Bone marrow (tissue), 2 donors: ENCODE measurements around the gene COG6.
A peak's percentile ranks its signal among the peaks of the same experiment; 100 is the strongest.

Experiments
- DNase-seq, 2 donors: peaks; one replicate each; lab custom pipeline; 2025; lab: John Stamatoyannopoulos, UW

The COG6 gene

DNA sequence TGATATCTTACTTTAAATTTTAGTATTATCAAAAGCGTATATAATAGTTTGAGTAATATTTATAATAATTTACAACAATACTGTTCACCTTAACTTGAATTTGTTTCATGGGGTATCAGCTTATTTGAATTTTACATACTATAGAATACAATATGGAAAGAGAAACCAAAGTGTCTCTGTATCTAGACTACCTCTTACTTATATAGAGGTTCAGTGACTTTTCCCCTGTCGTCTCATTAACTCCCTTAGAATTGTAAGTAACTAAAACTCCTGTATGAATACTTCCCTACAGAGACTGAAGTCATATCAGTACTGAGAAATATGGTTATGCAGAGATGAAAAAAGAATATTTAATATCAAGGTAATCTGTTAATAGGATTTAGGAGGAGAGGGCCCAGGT is 26.8 kb downstream of the COG6 start:
- no peak for DNase-seq

DNA sequence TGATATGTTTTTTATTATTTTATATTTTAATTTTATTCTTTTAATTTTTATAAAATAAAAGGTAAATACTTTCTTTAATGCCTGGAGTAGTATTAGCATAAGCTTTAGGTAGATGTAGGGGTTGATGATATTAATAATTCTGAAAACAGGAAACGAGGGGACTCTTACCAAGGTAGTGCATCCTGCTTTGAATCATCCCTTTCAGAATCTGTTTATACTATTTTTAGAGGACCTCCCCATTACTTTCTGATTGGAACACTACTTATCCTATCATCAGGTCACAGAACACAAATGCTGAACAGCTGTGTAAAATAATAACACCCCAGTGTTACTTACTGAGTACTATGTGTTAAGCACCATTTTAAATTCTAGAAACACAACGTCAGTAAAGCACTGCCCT is 27.3 kb downstream of the COG6 start:
- no peak for DNase-seq

DNA sequence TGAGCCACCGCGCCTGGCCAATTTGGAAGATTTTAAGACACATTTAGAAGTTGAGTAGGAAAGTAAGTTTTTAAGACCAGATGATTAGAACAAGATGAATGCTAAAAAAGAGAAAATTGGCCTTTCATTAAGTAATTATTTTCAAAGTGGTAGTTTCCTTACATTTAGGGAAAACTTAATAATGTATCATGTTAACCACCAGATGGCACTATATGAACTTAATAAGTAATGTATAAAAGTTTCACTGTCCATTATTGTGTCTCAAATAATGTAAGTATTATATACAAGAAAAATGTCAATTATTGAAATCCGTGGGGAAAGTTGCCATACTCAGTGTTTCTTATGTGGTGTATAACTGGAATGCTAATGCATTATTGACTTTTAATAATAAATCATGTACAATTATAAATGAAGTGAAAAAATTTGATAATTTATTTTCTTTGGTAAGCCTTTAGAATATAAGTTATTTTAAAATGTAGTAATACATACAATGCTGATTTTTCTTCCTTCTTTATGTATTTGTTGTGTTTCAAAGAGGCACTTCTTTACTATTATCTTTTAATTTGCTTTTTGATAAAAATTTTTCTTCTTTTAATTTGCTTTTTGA is 29.2 kb downstream of the COG6 start:
- peak in 1 of 2 donors; percentile 10 for DNase-seq

DNA sequence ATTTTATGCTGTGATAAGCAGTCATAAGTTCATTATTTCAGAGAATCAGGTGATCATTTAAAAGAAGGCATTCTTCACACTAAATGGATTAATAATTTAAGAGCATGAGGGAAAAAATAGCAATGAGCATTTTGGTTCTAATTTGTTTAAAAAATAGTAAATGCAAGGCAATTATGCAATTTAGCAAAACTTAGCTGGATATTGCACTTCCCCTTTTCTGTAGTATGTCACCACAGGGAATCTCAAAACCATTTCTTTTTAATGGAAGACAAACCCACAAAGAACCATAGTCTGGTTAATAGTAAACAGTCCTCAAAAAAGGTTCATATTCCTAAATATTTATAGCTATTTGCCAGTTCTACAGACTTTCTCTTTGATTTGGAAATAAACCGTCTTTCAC is 30.2 kb downstream of the COG6 start:
- DNase-seq: peak in 1 of 2 donors; percentile 12

- DNase-seq: peak in 1 of 2 donors; percentile 9
Observed at GRCh38 chr13:39688278-39688677, 32.8 kb downstream of the COG6 start.

DNA sequence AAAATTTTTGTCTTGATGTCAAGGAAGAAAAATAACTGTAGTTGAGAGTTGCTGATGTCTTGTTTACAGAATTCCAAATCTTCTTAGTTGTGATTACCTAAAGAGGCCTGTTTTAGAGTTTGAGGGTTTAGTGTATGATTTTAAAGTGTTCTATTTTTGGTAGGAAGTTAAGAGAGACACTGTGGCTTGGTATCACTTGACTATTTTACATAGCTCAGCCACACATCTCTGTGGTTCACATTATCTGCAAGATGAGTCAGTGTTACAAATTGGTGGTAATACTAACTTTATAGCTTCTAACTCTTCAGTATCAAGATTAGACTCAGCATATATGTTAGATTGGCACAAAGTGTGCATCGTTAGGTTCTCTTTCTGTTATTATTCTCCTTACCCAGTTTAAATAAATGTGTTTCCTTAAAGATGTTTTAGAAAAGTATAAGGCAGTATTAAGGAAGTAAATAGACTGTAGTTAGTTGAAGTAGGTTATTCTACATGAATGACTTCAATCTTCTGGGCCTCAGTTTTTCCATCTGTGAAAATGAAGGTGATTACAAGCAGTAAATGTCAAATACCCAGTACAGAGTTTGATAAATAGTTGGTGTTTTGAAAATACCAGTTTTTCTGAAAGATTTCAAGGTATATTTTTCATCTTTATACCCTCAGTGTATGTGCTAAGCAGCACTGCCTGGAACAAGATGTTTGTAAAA is 33.4 kb downstream of the COG6 start:
- DNase-seq: no peak

DNA sequence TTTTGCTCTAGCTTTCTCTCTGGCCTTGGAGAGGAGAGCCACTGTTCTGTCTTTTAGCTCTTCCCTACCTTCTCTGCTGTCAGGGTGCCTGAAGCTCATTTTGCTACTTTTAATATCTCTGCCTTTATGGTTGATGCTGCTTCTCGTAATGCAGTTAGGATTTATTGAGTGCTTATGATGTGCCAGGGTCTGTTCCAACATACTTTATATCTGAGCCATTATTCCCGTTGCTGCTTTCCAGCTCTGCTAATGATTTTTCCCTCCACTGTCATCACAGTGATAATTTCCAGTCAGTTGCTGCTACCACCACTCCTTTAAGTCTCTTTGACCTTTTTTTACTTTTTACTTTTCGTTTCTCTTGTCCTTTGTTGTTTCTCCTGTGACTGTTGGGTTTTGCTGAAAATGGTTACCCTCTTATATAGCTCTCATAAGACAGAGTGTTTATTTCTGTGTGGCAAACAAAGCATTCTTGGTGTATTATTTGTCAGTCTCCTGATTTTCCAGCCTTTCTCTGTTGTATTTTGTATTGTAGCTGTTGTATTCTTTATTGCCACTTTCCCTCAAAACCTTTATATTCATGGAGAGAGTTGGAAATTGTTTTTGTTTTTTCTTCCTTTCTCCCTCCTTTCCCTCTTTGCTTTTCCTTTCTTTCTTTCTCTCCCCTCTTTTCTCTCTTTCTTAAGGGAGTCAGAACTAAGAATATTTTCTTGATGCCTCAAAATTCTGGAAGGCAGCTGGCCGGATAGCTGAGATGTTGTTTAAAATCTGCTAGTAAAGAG is 37.4 kb downstream of the COG6 start:
- DNase-seq: no peak

- DNase-seq: no peak
Observed at GRCh38 chr13:39699274-39699673, 43.8 kb downstream of the COG6 start.

DNA sequence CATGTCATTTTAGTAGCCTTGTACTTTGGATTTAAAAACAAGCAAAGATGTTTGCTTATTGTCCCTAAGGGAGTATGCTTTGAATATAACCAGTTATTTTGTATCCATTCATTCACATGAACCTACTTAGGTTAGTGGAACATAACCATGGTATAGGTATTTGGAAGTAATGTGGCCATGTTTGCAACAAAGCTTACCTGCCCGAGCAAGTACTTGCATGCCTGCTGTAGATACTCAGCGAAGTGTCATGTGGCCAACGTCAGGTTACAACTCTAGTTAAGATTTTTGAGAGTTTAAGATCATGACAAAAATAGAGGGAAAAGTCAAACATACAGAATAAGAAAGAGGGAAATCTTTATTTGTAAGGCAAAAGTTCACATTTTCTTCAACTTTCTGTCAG is 57.2 kb downstream of the COG6 start:
- DNase-seq: no peak

DNA sequence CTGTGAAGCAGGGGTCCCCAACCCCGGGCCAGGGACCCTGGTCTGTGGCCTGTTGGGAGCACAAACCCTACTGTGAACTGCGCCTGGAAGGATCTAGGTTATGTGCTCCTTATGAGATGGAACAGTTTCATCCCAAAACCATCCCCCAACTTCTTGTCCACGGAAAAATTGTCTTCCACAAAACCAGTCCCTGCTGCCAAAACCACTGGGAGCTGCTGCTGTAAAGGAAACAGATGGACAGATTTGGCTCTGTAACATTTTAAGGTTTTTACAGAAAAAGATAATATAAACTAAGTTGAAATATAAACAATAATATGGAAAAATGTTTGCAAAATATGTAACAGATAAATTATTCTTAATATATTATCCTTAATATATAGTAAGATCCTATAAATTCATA is 73.7 kb downstream of the COG6 start:
- DNase-seq: no peak

- DNase-seq: no peak
Observed at GRCh38 chr13:39734952-39735351, 79.5 kb downstream of the COG6 start.

- DNase-seq: no peak
Observed at GRCh38 chr13:39737047-39737446, 81.6 kb downstream of the COG6 start.

DNA sequence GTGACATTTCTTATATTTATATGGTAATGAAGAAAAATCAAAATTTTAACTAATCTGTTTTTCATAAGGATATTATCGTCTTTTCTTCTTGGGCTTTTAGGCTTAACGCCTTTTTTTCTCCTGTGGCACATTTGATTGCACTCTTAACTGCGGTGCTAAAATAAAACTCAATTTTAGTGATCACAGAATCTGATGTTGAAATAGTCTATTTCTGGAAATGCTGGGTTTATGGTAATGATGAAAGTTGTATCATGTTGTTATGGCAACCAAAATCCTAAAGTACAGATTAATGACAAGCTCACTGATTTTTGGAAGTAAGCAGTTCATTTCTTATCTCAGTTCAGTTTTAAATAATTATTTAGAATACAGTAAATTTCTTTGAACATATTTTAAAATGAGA is 85.3 kb downstream of the COG6 start:
- DNase-seq: no peak

DNA sequence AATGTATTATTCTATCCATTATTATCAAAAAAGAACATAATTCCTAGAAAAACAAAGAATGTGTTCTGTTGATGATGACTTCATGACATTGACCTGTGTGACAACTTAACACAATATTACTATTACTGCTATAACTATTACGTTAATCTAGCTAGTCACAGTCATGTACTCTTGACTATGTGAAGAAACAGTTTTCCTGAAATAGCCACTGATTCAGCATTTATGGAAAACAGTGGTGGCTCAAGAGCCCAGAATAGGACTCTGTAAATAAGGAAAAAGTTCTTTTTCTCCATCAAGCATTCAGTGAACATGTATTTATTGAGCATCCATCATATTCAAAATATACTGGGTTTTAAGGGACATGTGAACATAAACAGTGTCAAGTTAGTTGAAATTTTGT is 93.5 kb downstream of the COG6 start:
- no peak for DNase-seq

- DNase-seq: no peak
Observed at GRCh38 chr13:39749528-39749927, 94.1 kb downstream of the COG6 start.

DNA sequence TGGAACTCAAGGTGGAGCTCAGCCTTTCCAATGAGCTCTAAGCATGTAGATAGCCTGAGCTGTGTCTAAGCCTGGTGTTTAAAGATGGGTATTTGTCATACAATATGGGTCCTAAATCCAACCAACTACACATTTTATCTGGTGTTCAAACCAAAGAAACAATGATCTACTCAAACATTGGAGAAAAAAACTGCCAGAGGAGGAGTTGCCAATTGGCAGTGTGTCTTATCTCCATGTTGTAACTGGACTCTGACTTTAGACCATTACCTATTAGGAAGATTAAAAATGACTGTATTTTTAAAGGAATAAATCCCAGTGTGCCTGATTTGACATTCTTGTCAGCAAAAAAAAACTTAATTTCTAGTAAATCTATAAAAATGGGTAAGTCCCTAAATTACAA is 96.3 kb downstream of the COG6 start:
- DNase-seq: no peak

GRCh38 chr13:39760521-39760920 is 105.1 kb downstream of the COG6 start:
- DNase-seq: no peak

- no peak for DNase-seq
Observed at GRCh38 chr13:39765801-39766463, 110.5 kb downstream of the COG6 start.

- DNase-seq: no peak
Observed at GRCh38 chr13:39766464-39767158, 111.1 kb downstream of the COG6 start.

GRCh38 chr13:39767791-39768517 is 112.5 kb downstream of the COG6 start:
- DNase-seq: no peak

DNA sequence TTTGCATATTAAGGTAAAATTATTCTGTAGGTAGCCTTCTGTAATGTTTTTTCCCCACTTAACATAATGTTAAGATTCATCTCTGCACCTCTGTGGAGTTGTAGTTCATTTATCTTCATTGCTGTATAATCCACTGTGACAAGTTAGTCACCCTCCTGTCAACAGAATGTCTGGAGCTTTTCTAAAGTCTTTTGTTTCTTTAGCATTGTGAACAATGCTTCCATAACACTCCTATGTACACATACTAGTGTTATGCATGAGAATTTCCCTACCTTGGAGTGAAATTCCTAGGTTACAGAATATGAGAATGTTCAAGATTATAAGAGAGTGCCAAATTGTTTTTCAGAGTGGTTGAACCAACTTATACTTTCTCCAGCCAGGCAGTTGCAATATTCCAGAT is 113.5 kb downstream of the COG6 start:
- no peak for DNase-seq
